C4-2B (cell line): ENCODE measurements around the gene AKNA.

Experiments used
- CTCF ChIP-seq: fragments of 450-650 bp; conservative IDR thresholded peaks from 2 replicates; pipeline ENCODE4 v1.5.1; 2017; ENCODE audit warnings: mild to moderate bottlenecking
- ZFX ChIP-seq: fragments of 450-650 bp; IDR thresholded peaks from 2 replicates; pipeline ENCODE4 v1.6.1; 2017

- TF ChIP-seq CTCF (no peak), ZFX (no peak)
These were observed 13.6 kb upstream of the AKNA start for GRCh38 chr9:114401344-114401743.
